H9 (cell line): ENCODE measurements around the gene RUNX1. TPM values are rescaled to one million over a fixed set of nuclear protein-coding genes. Genes with fewer than 3 reads are reported as not detected.

Experiments
- DNase-seq: peaks from one replicate; pipeline ENCODE4 v3.0.0-alpha.2; 2017
- H2AFZ ChIP-seq: one replicate; pipeline ENCODE4 v1.6.1; 2013; ENCODE audit warnings: mild to moderate bottlenecking, low read length, control low read depth, moderate library complexity
- H2AK5ac ChIP-seq: 2 replicates; pipeline ENCODE4 v1.6.1; 2013; ENCODE audit warnings: low read length, control low read depth, mixed read lengths; ENCODE audit not compliant: insufficient read length
- H2BK120ac ChIP-seq: one replicate; pipeline ENCODE4 v1.6.1; 2013; ENCODE audit warnings: low read depth, mild to moderate bottlenecking, low read length, control low read depth, inconsistent platforms; ENCODE audit not compliant: poor library complexity, severe bottlenecking
- H2BK12ac ChIP-seq: 2 replicates; pipeline ENCODE4 v1.6.1; 2013; ENCODE audit warnings: low read length, control low read depth, mixed read lengths, low read depth; ENCODE audit not compliant: insufficient read length
- H2BK15ac ChIP-seq: 2 replicates; pipeline ENCODE4 v1.6.1; 2013; ENCODE audit warnings: low read depth, low read length, control low read depth
- H2BK20ac ChIP-seq: one replicate; pipeline ENCODE4 v1.6.1; 2013; ENCODE audit warnings: low read depth, mild to moderate bottlenecking, low read length, control low read depth, inconsistent platforms; ENCODE audit not compliant: poor library complexity, severe bottlenecking
- H2BK5ac ChIP-seq: 2 replicates; pipeline ENCODE4 v1.6.1; 2013; ENCODE audit warnings: low read length, control low read depth, mixed read lengths; ENCODE audit not compliant: insufficient read length
- H3K14ac ChIP-seq: 2 replicates; pipeline ENCODE4 v1.6.1; 2013; ENCODE audit warnings: low read length, control low read depth; ENCODE audit not compliant: insufficient read depth
- H3K18ac ChIP-seq: 2 replicates; pipeline ENCODE4 v1.6.1; 2013; ENCODE audit warnings: low read depth, mild to moderate bottlenecking, mixed read lengths, low read length, control low read depth; ENCODE audit not compliant: insufficient read length
- H3K23ac ChIP-seq: 2 replicates; pipeline ENCODE4 v1.6.1; 2013; ENCODE audit warnings: low read length, control low read depth, mixed read lengths, low read depth; ENCODE audit not compliant: insufficient read length
- H3K23me2 ChIP-seq: 2 replicates; pipeline ENCODE4 v1.6.1; 2013; ENCODE audit warnings: low read depth, mild to moderate bottlenecking, mixed read lengths, low read length, control low read depth; ENCODE audit not compliant: insufficient read length, poor library complexity, severe bottlenecking
- H3K27ac ChIP-seq: 2 replicates; pipeline ENCODE4 v1.5.1; 2013; ENCODE audit warnings: low read length, control low read depth, mixed read lengths, low read depth; ENCODE audit not compliant: insufficient read length
- H3K27me3 ChIP-seq: 2 replicates; pipeline ENCODE4 v1.6.1; 2013; ENCODE audit warnings: low read length, control low read depth, inconsistent platforms; ENCODE audit not compliant: insufficient read depth
- H3K4ac ChIP-seq: 2 replicates; pipeline ENCODE4 v1.6.1; 2013; ENCODE audit warnings: low read depth, mild to moderate bottlenecking, control low read depth, inconsistent platforms, low read length, moderate library complexity
- H3K4me1 ChIP-seq: 2 replicates; pipeline ENCODE4 v1.6.1; 2013; ENCODE audit warnings: low read length, control low read depth, inconsistent platforms; ENCODE audit not compliant: insufficient read depth
- H3K4me2 ChIP-seq: 2 replicates; pipeline ENCODE4 v1.6.1; 2013; ENCODE audit warnings: low read length, control low read depth, mixed read lengths; ENCODE audit not compliant: insufficient read length, insufficient read depth
- H3K56ac ChIP-seq: 2 replicates; pipeline ENCODE4 v1.6.1; 2013; ENCODE audit warnings: low read depth, mild to moderate bottlenecking, mixed read lengths, low read length, control low read depth; ENCODE audit not compliant: insufficient read length
- H3K79me1 ChIP-seq: 2 replicates; pipeline ENCODE4 v1.6.1; 2013; ENCODE audit warnings: low read depth, mild to moderate bottlenecking, moderate library complexity, low read length, control low read depth, inconsistent platforms; ENCODE audit not compliant: insufficient read depth, poor library complexity, severe bottlenecking
- H3K79me2 ChIP-seq: 2 replicates; pipeline ENCODE4 v1.6.1; 2013; ENCODE audit warnings: low read length, control low read depth, inconsistent platforms; ENCODE audit not compliant: insufficient read depth
- H3K9ac ChIP-seq: 2 replicates; pipeline ENCODE4 v1.6.1; 2013; ENCODE audit warnings: low read length, control low read depth, mixed read lengths; ENCODE audit not compliant: insufficient read length; ENCODE audit errors: extremely low read depth
- H3K9me3 ChIP-seq: one replicate; pipeline ENCODE4 v1.6.1; 2013; ENCODE audit warnings: low read depth, low read length, inconsistent platforms; ENCODE audit not compliant: control insufficient read depth
- H3T11ph ChIP-seq: one replicate; pipeline ENCODE4 v1.6.1; 2013; ENCODE audit warnings: mild to moderate bottlenecking, low read length, control low read depth, inconsistent platforms
- H4K20me1 ChIP-seq: one replicate; pipeline ENCODE4 v1.6.1; 2013; ENCODE audit not compliant: control insufficient read depth, insufficient read length, insufficient read depth
- H4K5ac ChIP-seq: 2 replicates; pipeline ENCODE4 v1.6.1; 2013; ENCODE audit warnings: low read depth, mild to moderate bottlenecking, mixed read lengths, low read length, control low read depth; ENCODE audit not compliant: insufficient read length
- H4K8ac ChIP-seq: replicated peaks from 2 replicates; pipeline ENCODE4 v1.6.1; 2013; ENCODE audit warnings: low read length, control low read depth, mixed read lengths, low read depth; ENCODE audit not compliant: insufficient read length
- H4K91ac ChIP-seq: 2 replicates; pipeline ENCODE4 v1.6.1; 2013; ENCODE audit warnings: low read depth, mild to moderate bottlenecking, moderate library complexity, mixed read lengths, low read length, control low read depth; ENCODE audit not compliant: insufficient read length
- H3K27ac Mint-ChIP-seq, 3 experiments: 2 replicates in 2 of 3; 3 replicates in 1 of 3; pipeline ENCODE4 v1.8.0; 2020 to 2021; ENCODE audit warnings: mixed read lengths in 3 of 3, mild to moderate bottlenecking in 1 of 3, moderate library complexity in 1 of 3
- H3K27me3 Mint-ChIP-seq: 2 replicates; pipeline ENCODE4 v1.8.0; 2021; ENCODE audit warnings: low read depth, mild to moderate bottlenecking, moderate library complexity, mixed read lengths
- H3K36me3 Mint-ChIP-seq, 3 experiments: 2 replicates in 2 of 3; 3 replicates in 1 of 3; pipeline ENCODE4 v1.8.0; 2020 to 2021; ENCODE audit warnings: low read depth in 3 of 3, mixed read lengths in 3 of 3; ENCODE audit not compliant: insufficient read depth in 1 of 3
- H3K4me1 Mint-ChIP-seq, 2 experiments: 2 replicates each; pipeline ENCODE4 v1.8.0; 2020; ENCODE audit warnings: mixed read lengths in 2 of 2
- H3K4me3 Mint-ChIP-seq, 2 experiments: 2 replicates in 1 of 2; 3 replicates in 1 of 2; pipeline ENCODE4 v1.8.0; 2020 to 2021; ENCODE audit warnings: mild to moderate bottlenecking in 2 of 2, mixed read lengths in 2 of 2, moderate library complexity in 1 of 2
- H3K9me3 Mint-ChIP-seq, 2 experiments: 2 replicates in 1 of 2; 3 replicates in 1 of 2; pipeline ENCODE4 v1.8.0; 2020; ENCODE audit warnings: mild to moderate bottlenecking in 2 of 2, mixed read lengths in 2 of 2, moderate library complexity in 1 of 2
- WGBS: extraction: QIAGEN DNeasy Blood & Tissue Kit; methylation state at CpG from one replicate; pipeline ENCODE4 v1.1.7; 2013; ENCODE audit warnings: missing lambda C conversion rate, low lambda C conversion rate, mixed read lengths; ENCODE audit not compliant: insufficient read length; ENCODE audit errors: extremely low coverage; 5-methylcytosine and 5-hydroxymethylcytosine counted together
- total RNA-seq: library from RNA; stranded (reverse); gene quantifications from 2 replicates; pipeline ENCODE4 v1.2.1, GENCODE V29; 2021
- TF ChIP-seq, protein P1 (sequence below): fragments of 200-600 bp; sonication (generic); conservative IDR thresholded peaks from 3 replicates; pipeline ENCODE4 v1.8.0; 2021; ENCODE audit warnings: antibody characterized with exemption, mild to moderate bottlenecking

Gene RUNX1
- total RNA-seq, 1 experiment from 2014 or later: 0.72 TPM

DNA sequence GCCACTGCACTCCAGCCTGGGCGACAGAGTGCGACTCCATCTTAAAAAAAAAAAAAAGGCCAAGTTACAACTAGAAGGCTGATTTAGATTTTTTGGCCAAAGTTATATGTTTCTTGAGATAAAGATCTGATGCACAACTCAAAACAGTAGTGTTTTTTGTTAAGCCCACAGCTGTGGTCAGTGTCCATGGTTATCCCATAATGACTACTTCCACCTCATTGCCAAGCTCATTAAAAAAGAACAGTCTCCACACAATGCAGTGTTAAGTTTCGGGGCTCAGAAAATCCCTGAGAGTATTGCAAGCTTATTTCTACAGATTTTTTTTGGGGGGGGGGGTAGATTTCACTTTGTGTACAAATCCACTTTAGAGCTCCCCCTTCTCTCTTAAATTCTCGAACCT is 120.5 kb downstream of the RUNX1 start:
- no peak overlapping the region for H3T11ph ChIP-seq
- H3K4me1 Mint-ChIP-seq: no peaks in the 10 kb centered on the region
- H3K36me3 Mint-ChIP-seq: no peaks in the 10 kb centered on the region
- no peaks in the 10 kb centered on the region for H3K27me3 ChIP-seq
- no CpG with 5 or more reads among the region's 4 CpGs for WGBS
- H3K27ac Mint-ChIP-seq: no peak overlapping the region
- no peak overlapping the region for H2BK12ac ChIP-seq
- H3K23ac ChIP-seq: no peak overlapping the region
- H3K4ac ChIP-seq: no peak overlapping the region
- no peak overlapping the region for H4K5ac ChIP-seq
- H3K27ac ChIP-seq: no peak overlapping the region
- H2BK15ac ChIP-seq: no peak overlapping the region
- no peak overlapping the region for H4K91ac ChIP-seq
- TF ChIP-seq, protein P1, sequence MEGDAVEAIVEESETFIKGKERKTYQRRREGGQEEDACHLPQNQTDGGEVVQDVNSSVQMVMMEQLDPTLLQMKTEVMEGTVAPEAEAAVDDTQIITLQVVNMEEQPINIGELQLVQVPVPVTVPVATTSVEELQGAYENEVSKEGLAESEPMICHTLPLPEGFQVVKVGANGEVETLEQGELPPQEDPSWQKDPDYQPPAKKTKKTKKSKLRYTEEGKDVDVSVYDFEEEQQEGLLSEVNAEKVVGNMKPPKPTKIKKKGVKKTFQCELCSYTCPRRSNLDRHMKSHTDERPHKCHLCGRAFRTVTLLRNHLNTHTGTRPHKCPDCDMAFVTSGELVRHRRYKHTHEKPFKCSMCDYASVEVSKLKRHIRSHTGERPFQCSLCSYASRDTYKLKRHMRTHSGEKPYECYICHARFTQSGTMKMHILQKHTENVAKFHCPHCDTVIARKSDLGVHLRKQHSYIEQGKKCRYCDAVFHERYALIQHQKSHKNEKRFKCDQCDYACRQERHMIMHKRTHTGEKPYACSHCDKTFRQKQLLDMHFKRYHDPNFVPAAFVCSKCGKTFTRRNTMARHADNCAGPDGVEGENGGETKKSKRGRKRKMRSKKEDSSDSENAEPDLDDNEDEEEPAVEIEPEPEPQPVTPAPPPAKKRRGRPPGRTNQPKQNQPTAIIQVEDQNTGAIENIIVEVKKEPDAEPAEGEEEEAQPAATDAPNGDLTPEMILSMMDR: no peak
- no peak overlapping the region for H2BK5ac ChIP-seq
- no peaks in the 10 kb centered on the region for H3K9me3 Mint-ChIP-seq
- H4K8ac ChIP-seq: no peak overlapping the region
- H3K27me3 Mint-ChIP-seq: peaks cover 5% of the 10 kb centered on the region
- H3K23me2 ChIP-seq: no peaks in the 10 kb centered on the region
- no peak overlapping the region for H3K14ac ChIP-seq
- no peak overlapping the region for H2AK5ac ChIP-seq
- H3K4me2 ChIP-seq: no peak overlapping the region
- H3K56ac ChIP-seq: no peak overlapping the region
- H3K4me1 ChIP-seq: no peaks in the 10 kb centered on the region; the same call in 1 of the 2 replicates
- H3K18ac ChIP-seq: no peak overlapping the region
- H4K20me1 ChIP-seq: no peaks in the 10 kb centered on the region
- no peak overlapping the region for H3K9ac ChIP-seq
- no peak for DNase-seq
- H2BK20ac ChIP-seq: no peak overlapping the region
- no peaks in the 10 kb centered on the region for H3K9me3 ChIP-seq
- H2BK120ac ChIP-seq: no peak overlapping the region
- H3K79me2 ChIP-seq: no peaks in the 10 kb centered on the region
- H3K4me3 Mint-ChIP-seq: no peak overlapping the region
- H2AFZ ChIP-seq: no peak overlapping the region
- no peaks in the 10 kb centered on the region for H3K79me1 ChIP-seq
